Fibroblast of villous mesenchyme (primary cell): ENCODE measurements around the gene CARD19. TPM values are rescaled to one million over a fixed set of nuclear protein-coding genes. Genes with fewer than 3 reads are reported as not detected.

Experiments used
- DNase-seq: peaks from one replicate; pipeline ENCODE4 v3.0.0-alpha.2; 2010; ENCODE audit warnings: low read depth
- H3K4me3 ChIP-seq: 2 replicates; pipeline ENCODE4 v1.5.1; 2011; ENCODE audit warnings: low read depth, mild to moderate bottlenecking, low read length
- total RNA-seq: library from RNA; depleted of rRNA; stranded (reverse); fragments of >200 nt; gene quantifications from 2 replicates; pipeline ENCODE4 v1.2.3, GENCODE V29; 2012
- TF ChIP-seq, protein P1 (sequence below): IDR thresholded peaks from 2 replicates; pipeline ENCODE4 v1.5.1; 2012; ENCODE audit warnings: low read depth, mild to moderate bottlenecking, low read length; ENCODE audit not compliant: insufficient read depth

The CARD19 gene
- total RNA-seq, 1 donor: 35.8 TPM

GRCh38 chr9:93126825-93127368 is 30.9 kb downstream of the CARD19 start:
- no peak overlapping the region for H3K4me3 ChIP-seq
- TF ChIP-seq, protein P1, sequence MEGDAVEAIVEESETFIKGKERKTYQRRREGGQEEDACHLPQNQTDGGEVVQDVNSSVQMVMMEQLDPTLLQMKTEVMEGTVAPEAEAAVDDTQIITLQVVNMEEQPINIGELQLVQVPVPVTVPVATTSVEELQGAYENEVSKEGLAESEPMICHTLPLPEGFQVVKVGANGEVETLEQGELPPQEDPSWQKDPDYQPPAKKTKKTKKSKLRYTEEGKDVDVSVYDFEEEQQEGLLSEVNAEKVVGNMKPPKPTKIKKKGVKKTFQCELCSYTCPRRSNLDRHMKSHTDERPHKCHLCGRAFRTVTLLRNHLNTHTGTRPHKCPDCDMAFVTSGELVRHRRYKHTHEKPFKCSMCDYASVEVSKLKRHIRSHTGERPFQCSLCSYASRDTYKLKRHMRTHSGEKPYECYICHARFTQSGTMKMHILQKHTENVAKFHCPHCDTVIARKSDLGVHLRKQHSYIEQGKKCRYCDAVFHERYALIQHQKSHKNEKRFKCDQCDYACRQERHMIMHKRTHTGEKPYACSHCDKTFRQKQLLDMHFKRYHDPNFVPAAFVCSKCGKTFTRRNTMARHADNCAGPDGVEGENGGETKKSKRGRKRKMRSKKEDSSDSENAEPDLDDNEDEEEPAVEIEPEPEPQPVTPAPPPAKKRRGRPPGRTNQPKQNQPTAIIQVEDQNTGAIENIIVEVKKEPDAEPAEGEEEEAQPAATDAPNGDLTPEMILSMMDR: no peak
- DNase-seq: peak; percentile 32

DNA sequence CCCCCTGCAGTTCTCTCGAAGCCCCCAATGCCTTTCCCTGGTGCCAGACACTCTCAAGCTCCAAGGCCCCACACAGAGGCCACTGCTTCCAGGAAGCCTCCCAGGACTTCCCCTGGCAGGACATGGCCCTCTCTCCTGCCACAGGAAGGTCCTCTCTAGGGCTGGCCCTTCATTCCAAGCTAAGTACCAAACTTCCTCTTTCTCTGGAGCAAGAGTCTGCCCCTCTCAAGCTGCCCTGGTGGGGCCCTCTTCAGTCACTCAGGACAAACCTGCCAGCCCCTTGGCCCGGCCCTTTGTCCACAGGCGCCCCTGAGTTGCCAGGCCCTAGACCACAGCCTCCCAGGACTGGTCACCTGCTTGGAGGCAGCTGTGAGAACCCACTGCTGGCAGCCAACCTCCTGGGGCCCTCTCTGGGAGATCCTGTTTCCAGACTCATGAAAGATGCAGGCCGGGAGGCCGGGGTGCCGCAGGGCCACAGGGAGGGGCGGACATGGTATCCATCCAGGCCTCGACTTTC is 31.4 kb downstream of the CARD19 start:
- DNase-seq: peak; percentile 62
- TF ChIP-seq, protein P1: no peak
- no peak overlapping the region for H3K4me3 ChIP-seq

DNA sequence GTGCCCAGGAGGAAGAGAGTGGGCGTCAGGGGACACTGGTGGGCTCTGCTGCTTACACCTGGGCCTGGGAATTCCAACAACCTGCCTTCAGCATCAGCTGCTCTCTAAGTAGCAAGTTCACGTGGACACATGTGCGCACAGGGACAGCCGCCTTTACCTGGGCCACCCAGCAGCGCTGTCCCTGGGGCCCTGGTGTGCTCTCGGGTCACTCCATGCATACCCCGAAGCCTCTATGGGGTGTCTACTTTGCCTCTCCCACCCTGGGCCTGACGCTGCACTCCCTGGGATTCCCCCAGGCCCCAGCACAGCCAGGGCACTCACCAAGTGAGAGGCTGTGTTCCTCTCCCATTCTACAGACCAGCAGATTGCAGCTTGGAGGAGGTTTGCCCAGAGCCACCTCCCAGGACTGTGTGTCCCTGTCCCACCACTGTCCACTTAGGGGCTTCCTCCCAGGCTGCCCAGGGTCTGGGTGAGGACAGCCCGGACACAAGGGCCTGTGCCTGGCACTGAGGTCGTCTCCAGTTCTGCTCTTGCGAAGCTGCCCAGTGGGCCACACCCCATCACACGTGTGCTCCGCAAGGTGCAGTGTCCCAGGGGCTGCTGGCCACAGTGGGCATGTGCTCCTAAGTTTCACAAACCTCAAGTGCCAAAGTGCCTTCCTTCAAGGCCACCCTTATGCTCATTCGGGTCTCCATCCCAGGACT is 32.1 kb downstream of the CARD19 start:
- TF ChIP-seq, protein P1: no peak
- DNase-seq: no peak
- no peak overlapping the region for H3K4me3 ChIP-seq

- DNase-seq: no peak
- no peak overlapping the region for H3K4me3 ChIP-seq
- TF ChIP-seq, protein P1: no peak
Measured at GRCh38 chr9:93128715-93129224, 32.8 kb downstream of the CARD19 start.

- peak; percentile 11 for DNase-seq
- TF ChIP-seq, protein P1: no peak
- no peak overlapping the region for H3K4me3 ChIP-seq
Measured at GRCh38 chr9:93129286-93129685, 33.3 kb downstream of the CARD19 start.

DNA sequence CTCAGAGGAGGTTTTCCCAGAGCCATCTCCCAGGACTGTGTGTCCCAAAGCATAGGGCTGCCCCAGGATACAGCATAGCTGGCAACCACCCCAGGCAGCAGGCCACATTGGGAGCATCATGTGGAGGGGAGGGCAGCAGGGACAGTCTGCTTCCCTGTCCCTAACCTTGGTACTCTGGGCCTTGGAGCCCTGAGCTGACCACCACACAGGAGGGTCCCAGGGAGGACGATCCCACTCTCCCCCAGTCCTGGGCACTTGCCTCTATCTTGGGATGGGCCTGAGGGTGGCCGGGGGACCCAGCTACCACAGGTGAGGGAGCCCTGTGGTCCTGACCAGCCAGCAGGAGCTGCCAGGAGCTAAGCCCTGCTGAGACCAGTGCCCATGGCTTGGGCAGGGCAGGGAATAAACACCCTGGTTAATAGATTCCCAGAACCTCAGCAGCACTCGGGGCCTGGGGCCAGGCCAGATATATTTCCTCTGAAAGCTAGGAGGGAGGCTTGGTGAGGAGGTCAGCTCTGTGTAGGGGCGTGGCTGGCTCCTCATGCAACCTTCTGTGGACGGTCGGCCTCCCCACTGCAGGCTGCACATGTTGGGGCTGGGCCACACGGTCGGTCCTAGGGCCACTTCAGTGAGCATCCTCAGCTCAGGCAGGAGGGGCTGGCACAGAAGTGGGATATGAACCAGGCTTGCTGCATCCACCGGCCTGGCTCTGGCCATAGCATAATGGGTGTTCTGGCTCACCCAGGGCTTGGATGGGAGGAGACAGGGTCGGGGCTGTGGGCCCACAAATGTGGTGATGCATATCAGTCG is 33.9 kb downstream of the CARD19 start:
- no peak for DNase-seq
- no peak overlapping the region for H3K4me3 ChIP-seq
- TF ChIP-seq, protein P1: no peak
